Measurements from ENCODE around the gene SLC1A3. TPM values are rescaled to one million over a fixed set of nuclear protein-coding genes. Genes with fewer than 3 reads are reported as not detected.
A peak's percentile ranks its signal among the peaks of the same experiment; 100 is the strongest.

The SLC1A3 gene
- total RNA-seq, 1 donor from 2014 or later = 1.3 TPM

DNA sequence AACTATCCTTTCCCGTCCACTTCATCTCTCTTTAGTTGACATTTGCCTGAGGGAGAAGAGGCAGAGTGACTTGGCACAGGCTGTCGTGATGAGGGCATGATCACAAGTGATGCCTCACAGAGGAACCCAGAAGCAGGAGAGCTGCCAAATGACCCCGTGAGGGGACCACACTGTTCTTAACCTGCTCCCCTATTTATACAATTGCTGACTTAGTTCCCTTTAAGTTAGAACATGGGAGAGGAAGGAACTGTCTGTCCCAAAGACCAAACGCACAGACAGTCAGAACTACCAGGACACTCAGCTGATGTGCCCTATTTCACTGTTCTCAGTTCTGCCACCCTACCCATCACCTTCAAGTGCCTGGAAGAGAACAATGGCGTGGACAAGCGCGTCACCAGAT, 73.7 kb downstream of the SLC1A3 start:
- no peak for DNase-seq (ENCODE audit: low read depth)
- TF ChIP-seq, protein P1, sequence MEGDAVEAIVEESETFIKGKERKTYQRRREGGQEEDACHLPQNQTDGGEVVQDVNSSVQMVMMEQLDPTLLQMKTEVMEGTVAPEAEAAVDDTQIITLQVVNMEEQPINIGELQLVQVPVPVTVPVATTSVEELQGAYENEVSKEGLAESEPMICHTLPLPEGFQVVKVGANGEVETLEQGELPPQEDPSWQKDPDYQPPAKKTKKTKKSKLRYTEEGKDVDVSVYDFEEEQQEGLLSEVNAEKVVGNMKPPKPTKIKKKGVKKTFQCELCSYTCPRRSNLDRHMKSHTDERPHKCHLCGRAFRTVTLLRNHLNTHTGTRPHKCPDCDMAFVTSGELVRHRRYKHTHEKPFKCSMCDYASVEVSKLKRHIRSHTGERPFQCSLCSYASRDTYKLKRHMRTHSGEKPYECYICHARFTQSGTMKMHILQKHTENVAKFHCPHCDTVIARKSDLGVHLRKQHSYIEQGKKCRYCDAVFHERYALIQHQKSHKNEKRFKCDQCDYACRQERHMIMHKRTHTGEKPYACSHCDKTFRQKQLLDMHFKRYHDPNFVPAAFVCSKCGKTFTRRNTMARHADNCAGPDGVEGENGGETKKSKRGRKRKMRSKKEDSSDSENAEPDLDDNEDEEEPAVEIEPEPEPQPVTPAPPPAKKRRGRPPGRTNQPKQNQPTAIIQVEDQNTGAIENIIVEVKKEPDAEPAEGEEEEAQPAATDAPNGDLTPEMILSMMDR (conservative IDR thresholded peaks at IDR 0.05; ENCODE audit: low read depth, low read length) = no peak
- no peak overlapping the region for H3K4me3 ChIP-seq (ENCODE audit: low read depth, low read length)

DNA sequence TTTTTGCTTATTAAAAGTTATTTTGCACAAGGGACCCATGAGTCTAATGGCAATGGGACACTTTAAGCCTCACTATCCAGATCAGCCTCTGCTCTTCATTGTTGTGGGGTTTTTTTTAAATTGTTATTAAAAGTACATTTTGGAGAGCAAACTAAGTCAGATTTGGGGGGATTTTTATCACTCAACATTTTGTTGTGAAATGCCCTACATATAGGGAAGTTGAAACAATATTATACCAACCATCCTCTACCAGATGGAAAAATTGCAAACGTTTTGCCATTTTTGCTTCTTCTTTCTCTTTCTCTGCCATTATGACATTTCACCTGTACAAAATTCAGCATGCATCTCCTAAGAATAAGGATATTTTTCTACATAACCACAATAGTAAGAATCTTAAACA, 75.3 kb downstream of the SLC1A3 start:
- TF ChIP-seq, protein P1 (conservative IDR thresholded peaks at IDR 0.05; ENCODE audit: low read depth, low read length) = no peak
- H3K4me3 ChIP-seq (ENCODE audit: low read depth, low read length) = no peak overlapping the region
- no peak for DNase-seq (ENCODE audit: low read depth)

DNA sequence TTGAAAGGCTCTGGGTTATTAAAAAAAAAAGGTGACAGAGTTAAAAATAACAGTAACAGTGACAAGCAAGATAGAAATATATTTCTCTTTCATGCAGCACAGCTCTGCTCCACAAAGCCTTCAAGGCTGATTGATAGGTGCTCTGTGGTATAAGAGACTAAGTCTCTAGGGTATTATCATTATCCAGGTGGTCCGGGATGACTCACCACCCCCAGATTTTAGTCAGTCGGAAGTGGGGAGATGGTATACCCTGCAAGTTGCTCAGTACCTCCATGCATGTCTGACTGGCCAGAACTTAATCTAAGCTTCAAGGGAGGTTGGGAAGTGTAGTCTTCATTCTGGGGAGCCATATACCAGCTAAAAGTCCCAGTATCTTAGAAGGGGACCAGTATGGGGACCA, 76.1 kb downstream of the SLC1A3 start:
- no peak overlapping the region for H3K4me3 ChIP-seq (ENCODE audit: low read depth, low read length)
- TF ChIP-seq, protein P1 (conservative IDR thresholded peaks at IDR 0.05; ENCODE audit: low read depth, low read length) = no peak
- DNase-seq (ENCODE audit: low read depth) = no peak

DNA sequence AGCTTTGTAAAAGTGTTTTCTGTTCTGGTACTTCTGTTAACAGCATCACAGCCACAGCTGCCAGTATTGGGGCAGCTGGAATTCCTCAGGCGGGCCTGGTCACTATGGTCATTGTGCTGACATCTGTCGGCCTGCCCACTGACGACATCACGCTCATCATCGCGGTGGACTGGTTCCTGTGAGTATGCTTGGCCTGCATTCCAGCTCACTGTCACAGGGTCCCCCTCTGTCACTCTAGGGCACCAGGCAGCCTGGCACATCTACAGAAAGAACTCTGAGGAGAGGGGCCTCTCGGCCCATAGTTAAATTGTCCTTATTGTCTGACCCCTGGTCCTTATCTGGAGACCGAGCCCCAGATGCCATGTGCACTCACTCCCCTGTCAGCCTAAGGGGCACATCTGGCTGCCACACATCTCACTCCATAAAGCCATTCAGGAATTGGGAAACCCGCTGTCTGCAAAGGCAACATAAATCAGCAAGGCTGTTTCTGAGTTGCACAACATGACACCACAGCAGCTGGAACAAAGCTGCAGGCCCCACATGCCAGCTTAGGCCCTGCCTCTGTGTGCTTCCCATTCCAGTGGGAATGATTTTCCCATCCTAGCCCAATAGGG, 77.5 kb downstream of the SLC1A3 start:
- TF ChIP-seq, protein P1 (conservative IDR thresholded peaks at IDR 0.05; ENCODE audit: low read depth, low read length) = no peak
- H3K4me3 ChIP-seq (ENCODE audit: low read depth, low read length) = no peak overlapping the region
- no peak for DNase-seq (ENCODE audit: low read depth)

DNA sequence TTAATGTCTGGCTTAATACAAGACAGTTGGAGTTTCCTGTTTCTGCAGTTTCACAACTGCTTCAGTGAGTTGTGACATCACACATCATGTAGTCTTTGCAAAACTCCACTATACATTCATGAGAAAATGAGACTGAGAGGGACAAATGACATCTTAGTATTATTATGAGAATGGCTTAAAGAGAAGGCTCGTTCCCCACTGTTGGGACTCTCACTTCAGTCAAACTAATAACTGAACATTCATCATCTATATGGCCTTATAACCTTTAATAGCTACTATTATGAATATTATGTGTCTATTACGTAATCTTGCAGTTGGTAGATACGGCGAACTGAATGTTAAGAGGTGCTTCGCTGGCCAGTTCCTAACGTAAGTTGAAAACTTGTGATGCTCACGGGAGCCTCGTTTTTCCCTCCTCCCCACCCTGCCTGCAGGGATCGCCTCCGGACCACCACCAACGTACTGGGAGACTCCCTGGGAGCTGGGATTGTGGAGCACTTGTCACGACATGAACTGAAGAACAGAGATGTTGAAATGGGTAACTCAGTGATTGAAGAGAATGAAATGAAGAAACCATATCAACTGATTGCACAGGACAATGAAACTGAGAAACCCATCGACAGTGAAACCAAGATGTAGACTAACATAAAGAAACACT, 79.4 kb downstream of the SLC1A3 start:
- TF ChIP-seq, protein P1 (conservative IDR thresholded peaks at IDR 0.05; ENCODE audit: low read depth, low read length) = no peak
- DNase-seq (ENCODE audit: low read depth) = no peak
- H3K4me3 ChIP-seq (ENCODE audit: low read depth, low read length) = no peak overlapping the region

DNA sequence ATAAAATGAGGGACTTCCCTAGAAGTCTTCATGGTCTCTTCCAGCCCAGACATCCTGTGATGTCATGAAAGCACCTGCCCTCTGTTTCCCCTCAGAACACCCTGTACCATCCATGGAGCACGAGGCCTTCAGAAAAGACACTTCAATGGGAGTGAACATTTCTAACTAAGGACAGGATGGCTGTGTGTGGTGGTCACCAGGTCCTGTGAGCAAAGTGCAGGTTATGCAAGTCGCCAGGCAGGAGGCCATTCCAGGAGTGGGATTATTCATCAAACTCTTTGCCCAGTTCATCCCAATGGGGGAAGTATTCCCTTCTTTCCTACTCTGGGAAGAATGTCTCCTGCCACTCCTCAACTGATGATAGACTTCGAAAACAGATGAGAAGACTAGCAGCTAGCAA, 80.5 kb downstream of the SLC1A3 start:
- TF ChIP-seq, protein P1 (conservative IDR thresholded peaks at IDR 0.05; ENCODE audit: low read depth, low read length) = no peak
- no peak overlapping the region for H3K4me3 ChIP-seq (ENCODE audit: low read depth, low read length)

DNA sequence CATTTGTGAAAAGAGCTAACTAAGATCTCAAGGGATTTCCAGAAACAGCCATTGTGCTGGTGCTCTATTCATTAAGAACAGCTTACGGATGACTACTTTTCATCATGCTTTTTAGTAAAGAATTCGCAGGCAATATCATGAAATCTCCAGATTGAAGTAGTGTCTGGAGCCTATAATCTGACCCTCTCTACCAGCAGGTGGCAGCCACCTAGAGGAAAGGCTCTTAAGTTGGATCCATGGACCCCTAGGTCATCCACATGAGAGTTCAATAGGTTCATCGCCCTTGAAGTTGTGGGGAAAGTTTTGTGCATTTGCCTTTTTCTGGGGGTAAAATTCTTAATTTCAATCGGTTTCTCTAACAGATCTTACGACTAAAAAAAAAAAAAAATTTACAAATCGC, 82.3 kb downstream of the SLC1A3 start:
- no peak overlapping the region for H3K4me3 ChIP-seq (ENCODE audit: low read depth, low read length)
- no peak for DNase-seq (ENCODE audit: low read depth)
- TF ChIP-seq, protein P1 (conservative IDR thresholded peaks at IDR 0.05; ENCODE audit: low read depth, low read length) = peak; percentile 69

More for the DNA sequence above, 80.5 kb downstream of the SLC1A3 start:
- DNase-seq (ENCODE audit: low read depth) = no peak
